OCI-LY7 (cell line): ENCODE data around the gene CST7.

Experiments
- EZH2phosphoT487 ChIP-seq: fragments of 200-600 bp; sonication (generic); IDR thresholded peaks from 2 replicates; pipeline ENCODE4 v1.6.1; 2018; ENCODE audit warnings: low read depth, borderline replicate concordance, mild to moderate bottlenecking, mixed run types, antibody characterized with exemption, low read length, moderate library complexity, mixed read lengths
- TF ChIP-seq, protein P1 (sequence below): fragments of 200-600 bp; sonication (generic); conservative IDR thresholded peaks from 2 replicates; pipeline ENCODE4 v1.5.1; 2014; ENCODE audit warnings: mild to moderate bottlenecking, antibody characterized with exemption, low read length, moderate library complexity, mixed read lengths

DNA sequence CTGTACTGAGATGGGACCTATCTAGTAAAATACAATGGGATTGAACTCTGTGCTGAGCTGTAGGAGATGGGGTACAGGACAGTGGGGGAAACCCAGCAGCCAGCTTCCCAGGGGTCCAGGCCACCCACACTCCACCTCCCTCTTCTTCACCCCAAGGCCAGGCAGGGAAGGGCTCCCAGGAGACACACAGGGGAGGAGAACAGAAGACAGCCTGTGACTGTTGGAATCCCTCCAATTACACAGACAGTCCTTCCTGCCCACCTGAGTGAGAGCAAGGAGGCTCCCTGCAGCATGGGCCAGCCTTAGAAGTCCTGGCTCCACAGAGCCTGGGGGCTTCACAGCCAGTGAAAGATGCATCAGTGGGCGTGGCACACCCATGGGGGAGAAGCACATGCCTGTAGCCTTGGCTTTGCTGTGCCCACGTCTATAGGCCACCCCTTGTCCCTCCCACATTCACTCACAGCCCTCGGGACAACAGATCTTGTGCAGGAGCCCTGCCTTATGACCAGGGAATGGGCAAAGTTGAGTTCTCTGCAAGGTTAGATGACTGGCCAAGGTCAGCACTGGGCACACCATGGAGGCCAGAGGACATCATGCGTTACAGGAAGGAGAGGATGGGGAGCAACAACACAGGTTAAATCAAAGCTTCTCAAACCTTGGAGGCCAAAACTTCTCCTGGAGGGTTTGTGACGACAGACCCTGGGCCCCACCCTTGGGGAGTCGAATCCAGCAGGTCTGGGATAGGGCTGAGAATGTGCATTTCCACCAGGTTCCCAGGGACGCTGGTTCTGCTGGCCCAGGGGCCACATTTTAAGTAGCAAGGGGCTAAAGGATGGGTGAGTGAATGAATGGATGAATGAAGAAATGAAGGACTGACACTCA is 12.3 kb upstream of the CST7 start:
- TF ChIP-seq, protein P1, sequence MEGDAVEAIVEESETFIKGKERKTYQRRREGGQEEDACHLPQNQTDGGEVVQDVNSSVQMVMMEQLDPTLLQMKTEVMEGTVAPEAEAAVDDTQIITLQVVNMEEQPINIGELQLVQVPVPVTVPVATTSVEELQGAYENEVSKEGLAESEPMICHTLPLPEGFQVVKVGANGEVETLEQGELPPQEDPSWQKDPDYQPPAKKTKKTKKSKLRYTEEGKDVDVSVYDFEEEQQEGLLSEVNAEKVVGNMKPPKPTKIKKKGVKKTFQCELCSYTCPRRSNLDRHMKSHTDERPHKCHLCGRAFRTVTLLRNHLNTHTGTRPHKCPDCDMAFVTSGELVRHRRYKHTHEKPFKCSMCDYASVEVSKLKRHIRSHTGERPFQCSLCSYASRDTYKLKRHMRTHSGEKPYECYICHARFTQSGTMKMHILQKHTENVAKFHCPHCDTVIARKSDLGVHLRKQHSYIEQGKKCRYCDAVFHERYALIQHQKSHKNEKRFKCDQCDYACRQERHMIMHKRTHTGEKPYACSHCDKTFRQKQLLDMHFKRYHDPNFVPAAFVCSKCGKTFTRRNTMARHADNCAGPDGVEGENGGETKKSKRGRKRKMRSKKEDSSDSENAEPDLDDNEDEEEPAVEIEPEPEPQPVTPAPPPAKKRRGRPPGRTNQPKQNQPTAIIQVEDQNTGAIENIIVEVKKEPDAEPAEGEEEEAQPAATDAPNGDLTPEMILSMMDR: no peak
- no peak for TF ChIP-seq EZH2phosphoT487
